Thoracic aorta (tissue), 2 donors: ENCODE measurements around the gene NQO2. TPM values are rescaled to one million over a fixed set of nuclear protein-coding genes. Genes with fewer than 3 reads are reported as not detected.

Experiments used
- ATAC-seq: fragments of 150-250 bp; one replicate; pipeline ENCODE4 v1.8.0; 2017; ENCODE audit warnings: low read depth; ENCODE audit not compliant: insufficient number of reproducible peaks, low FRiP score
- DNase-seq: peaks from one replicate; pipeline ENCODE4 v3.0.0-alpha.2; 2020; ENCODE audit warnings: low spot score
- H3K27ac ChIP-seq, 2 donors: fragments of 200-600 bp; sonication (generic); 1 replicate in 1 of 2; 2 replicates in 1 of 2; pipeline ENCODE4 v1.5.1; 2016; ENCODE audit warnings: mild to moderate bottlenecking in 2 of 2, moderate library complexity in 2 of 2
- H3K27me3 ChIP-seq: fragments of 200-600 bp; sonication (generic); replicated peaks from 2 replicates; pipeline ENCODE4 v1.6.0; 2016; ENCODE audit warnings: mild to moderate bottlenecking; ENCODE audit not compliant: insufficient read depth
- H3K36me3 ChIP-seq: fragments of 200-600 bp; sonication (generic); one replicate; pipeline ENCODE4 v1.5.1; 2016
- H3K4me1 ChIP-seq, 2 donors: fragments of 200-600 bp; sonication (generic); 1 replicate in 1 of 2; 2 replicates in 1 of 2; pipeline versions ENCODE4 v1.5.1 to v1.6.0; 2016; ENCODE audit warnings: low read depth in 2 of 2, mild to moderate bottlenecking in 1 of 2; ENCODE audit not compliant: control insufficient read depth in 1 of 2
- H3K4me3 ChIP-seq: fragments of 200-600 bp; sonication (generic); 2 replicates; pipeline ENCODE4 v1.5.1; 2016; ENCODE audit warnings: mild to moderate bottlenecking
- H3K9me3 ChIP-seq: fragments of 200-600 bp; sonication (generic); 2 replicates; pipeline ENCODE4 v1.5.1; 2016
- CTCF ChIP-seq: fragments of 200-600 bp; sonication (generic); IDR thresholded peaks from one replicate; pipeline ENCODE4 v1.5.1; 2019; ENCODE audit warnings: antibody characterized with exemption
- total RNA-seq, 2 donors: library from RNA; depleted of rRNA; stranded (reverse); fragments of >200 nt; gene quantifications; one replicate each; pipeline versions ENCODE4 v1.1.0 to v1.2.3, GENCODE V29; 2016

The NQO2 gene
- total RNA-seq, 2 donors from 2014 or later = 23.0 to 25.7 TPM

- no peak overlapping the region for H3K27ac ChIP-seq
- no peak overlapping the region for H3K4me3 ChIP-seq
- no peaks in the 10 kb centered on the region for H3K27me3 ChIP-seq
- no peaks in the 10 kb centered on the region for H3K9me3 ChIP-seq
- H3K4me1 ChIP-seq = peaks cover 13 to 38% of the 10 kb centered on the region in 2 donors
- DNase-seq (no peak), ATAC-seq (no peak)
- no peak for TF ChIP-seq CTCF
- H3K36me3 ChIP-seq = no peaks in the 10 kb centered on the region
These were observed 14.8 kb upstream of the NQO2 start for GRCh38 chr6:2984738-2985406.

GRCh38 chr6:2986722-2987221, 12.9 kb upstream of the NQO2 start:
- Histone ChIP-seq H3K9me3 (no peaks in the 10 kb centered on the region), H3K4me3 (no peak overlapping the region), H3K36me3 (no peaks in the 10 kb centered on the region), H3K4me1 (peaks cover 13 to 33% of the 10 kb centered on the region in 2 donors), H3K27ac (peak overlapping the region in 1 of 2 donors; percentile 82), H3K27me3 (no peaks in the 10 kb centered on the region)
- no peak for TF ChIP-seq CTCF
- ATAC-seq (no peak), DNase-seq (no peak)

- ATAC-seq (no peak), DNase-seq (no peak)
- Histone ChIP-seq H3K4me3 (peak overlapping the region; percentile 71), H3K9me3 (no peaks in the 10 kb centered on the region), H3K36me3 (no peaks in the 10 kb centered on the region), H3K27me3 (no peaks in the 10 kb centered on the region), H3K4me1 (peaks cover 6 to 22% of the 10 kb centered on the region in 2 donors), H3K27ac (peak overlapping the region; percentile 82 to 92)
- TF ChIP-seq CTCF = no peak
These were observed 11.6 kb upstream of the NQO2 start for GRCh38 chr6:2988094-2988425.

- H3K4me3 ChIP-seq = peak overlapping the region; percentile 71
- ATAC-seq (peak; percentile 79), DNase-seq (peak; percentile 92)
- peak; percentile 97 for TF ChIP-seq CTCF
- peaks cover 6 to 22% of the 10 kb centered on the region in 2 donors for H3K4me1 ChIP-seq
- H3K27ac ChIP-seq = peak overlapping the region; percentile 82 to 92
- no peaks in the 10 kb centered on the region for H3K27me3 ChIP-seq
- no peaks in the 10 kb centered on the region for H3K9me3 ChIP-seq
- H3K36me3 ChIP-seq = no peaks in the 10 kb centered on the region
These were observed 11.0 kb upstream of the NQO2 start for GRCh38 chr6:2988426-2989331.
